Measurements from ENCODE around the gene FHL3.

The FHL3 gene, protein sequence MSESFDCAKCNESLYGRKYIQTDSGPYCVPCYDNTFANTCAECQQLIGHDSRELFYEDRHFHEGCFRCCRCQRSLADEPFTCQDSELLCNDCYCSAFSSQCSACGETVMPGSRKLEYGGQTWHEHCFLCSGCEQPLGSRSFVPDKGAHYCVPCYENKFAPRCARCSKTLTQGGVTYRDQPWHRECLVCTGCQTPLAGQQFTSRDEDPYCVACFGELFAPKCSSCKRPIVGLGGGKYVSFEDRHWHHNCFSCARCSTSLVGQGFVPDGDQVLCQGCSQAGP

DNA sequence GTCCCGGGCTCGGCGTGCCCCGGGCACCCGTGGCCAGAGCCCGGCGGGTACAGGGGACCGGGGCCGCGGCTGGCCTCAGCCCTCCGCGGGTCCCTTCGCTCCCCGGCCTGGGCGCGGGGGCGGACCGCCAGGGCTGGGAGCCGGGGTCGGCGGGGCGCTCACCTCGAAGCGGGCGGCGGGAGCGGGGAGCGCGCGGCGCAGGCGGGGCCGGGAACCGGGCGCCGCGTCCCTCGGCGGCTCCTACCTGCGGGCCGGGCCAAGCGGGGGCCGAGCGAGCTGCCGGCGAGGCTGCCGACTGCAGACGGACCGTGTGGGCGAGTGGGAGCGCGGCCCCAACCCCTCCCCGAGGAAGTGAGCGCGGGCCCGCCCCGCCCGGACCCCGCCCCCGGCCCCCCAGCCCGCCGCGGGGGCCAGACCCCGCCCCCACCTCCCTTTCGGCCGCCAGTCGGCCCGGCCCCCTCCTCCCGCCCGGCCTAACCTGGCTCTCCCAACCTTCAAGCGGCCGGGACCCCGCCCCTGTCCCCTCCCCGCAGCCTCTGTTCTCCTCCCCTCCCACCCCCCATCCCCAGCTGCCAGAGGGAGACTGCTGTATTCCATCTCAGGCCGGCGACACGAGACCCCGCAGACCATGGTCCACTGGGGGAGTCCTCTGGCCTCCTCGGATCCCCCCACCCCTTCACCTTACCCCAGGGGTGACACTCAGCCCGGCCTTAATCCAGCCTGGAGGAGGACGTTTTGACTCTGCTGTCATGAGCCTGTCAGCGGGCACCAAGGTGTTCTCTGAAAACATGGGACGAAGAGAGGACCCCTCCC lies at the start of gene FHL3:
Gene FHL3 (minus strand): TSS at position 320 of the 813 bp plus-strand sequence. CDS start 6,102 bp downstream, outside the sequence.
- peak within 1 kb of the TSS; percentile 60; the same call in 1 of the 2 replicates for H3K27ac ChIP-seq
- TF ChIP-seq, protein P1, sequence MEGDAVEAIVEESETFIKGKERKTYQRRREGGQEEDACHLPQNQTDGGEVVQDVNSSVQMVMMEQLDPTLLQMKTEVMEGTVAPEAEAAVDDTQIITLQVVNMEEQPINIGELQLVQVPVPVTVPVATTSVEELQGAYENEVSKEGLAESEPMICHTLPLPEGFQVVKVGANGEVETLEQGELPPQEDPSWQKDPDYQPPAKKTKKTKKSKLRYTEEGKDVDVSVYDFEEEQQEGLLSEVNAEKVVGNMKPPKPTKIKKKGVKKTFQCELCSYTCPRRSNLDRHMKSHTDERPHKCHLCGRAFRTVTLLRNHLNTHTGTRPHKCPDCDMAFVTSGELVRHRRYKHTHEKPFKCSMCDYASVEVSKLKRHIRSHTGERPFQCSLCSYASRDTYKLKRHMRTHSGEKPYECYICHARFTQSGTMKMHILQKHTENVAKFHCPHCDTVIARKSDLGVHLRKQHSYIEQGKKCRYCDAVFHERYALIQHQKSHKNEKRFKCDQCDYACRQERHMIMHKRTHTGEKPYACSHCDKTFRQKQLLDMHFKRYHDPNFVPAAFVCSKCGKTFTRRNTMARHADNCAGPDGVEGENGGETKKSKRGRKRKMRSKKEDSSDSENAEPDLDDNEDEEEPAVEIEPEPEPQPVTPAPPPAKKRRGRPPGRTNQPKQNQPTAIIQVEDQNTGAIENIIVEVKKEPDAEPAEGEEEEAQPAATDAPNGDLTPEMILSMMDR (conservative IDR thresholded peaks at IDR 0.05), result no peak

DNA sequence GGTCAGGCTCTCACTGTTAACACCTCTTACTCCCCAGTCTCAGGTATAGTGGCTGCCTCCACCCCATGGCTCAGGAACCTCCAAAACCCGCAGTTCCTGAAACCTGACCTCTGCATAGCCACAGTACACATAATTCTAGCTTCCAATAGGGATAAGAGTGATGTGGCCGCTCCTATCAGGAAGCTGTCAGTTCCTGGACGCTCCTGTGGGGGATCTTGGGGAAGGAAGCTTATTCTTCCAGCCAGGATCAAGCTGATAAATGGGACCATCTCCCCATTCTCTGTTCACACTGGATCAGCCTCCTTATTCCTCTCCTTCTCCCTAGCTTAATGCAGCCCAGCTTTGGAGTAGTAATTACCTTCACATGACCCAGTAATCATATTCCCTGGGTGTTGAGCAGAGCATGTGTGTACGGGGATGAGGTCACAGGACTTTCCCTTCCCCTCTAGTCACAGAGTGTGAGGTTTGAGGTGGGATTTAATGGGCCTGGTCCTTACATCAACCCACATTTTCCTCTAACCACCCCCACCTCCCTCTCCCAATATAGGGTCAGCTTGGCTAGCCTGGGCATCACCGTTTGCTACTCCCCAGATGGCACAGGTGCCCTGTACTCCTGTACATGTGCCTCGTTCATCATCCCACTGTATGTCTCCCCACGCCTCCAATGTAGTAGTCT lies 48.2 kb upstream of the FHL3 start:
- no peak overlapping the region for H3K27ac ChIP-seq
- TF ChIP-seq, protein P1 (conservative IDR thresholded peaks at IDR 0.05), result no peak

DNA sequence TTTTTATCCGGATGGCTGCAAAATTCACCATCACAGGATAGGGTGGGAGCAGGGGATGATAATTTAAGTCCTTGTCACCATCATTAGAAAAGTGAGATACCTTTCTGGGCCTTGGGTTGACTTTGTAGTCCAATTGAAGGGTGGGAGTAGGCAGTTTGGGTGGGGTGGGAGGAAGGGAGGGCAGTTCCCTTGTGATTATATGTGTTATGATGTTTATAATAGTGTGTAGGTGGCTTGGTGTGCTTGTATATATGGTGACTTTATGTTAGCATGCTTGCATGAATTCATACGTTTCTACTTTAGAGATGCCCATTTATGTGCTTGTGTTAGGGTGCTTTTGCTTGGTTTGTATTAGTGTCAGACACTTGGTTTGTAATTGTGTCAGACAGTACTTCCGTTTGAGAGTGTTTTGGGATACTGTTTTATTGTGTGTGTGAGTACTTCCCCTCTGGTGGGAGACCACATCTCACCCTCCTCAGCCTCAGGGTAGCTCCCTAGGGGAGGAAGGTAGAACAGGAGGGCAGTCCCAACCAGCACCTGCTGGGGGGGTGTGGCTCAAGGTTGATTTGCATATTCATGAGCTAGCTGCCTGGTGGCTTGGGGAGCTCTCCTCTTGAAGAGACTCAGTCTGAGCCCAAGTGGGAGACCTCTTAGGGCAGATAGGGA lies 47.6 kb upstream of the FHL3 start:
- TF ChIP-seq, protein P1 (conservative IDR thresholded peaks at IDR 0.05), result no peak
- H3K27ac ChIP-seq, result no peak overlapping the region

DNA sequence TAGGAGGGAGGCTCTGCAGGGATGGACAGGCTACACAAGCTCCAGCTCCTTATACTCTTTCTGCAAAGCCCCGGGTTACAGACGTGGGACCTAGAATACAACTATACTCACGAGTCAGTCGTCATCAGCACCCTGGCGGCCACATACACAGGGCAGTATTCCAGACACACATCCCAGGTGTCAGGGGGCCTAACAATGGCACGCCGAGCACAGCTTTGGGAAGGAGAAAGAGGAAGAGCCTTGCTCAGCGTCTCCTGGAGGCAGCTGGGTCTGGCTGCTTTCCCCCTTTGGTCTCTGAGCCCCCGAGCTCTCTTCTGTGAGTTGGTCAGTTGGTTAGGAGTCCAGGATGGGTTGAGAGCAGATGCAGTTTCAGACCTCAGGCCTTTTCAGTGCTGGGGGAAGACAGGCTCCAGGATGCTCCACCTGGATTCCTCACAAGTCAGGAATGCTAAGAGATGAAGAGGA lies 45.8 kb upstream of the FHL3 start:
- H3K27ac ChIP-seq, result no peak overlapping the region
- TF ChIP-seq, protein P1 (conservative IDR thresholded peaks at IDR 0.05), result no peak

DNA sequence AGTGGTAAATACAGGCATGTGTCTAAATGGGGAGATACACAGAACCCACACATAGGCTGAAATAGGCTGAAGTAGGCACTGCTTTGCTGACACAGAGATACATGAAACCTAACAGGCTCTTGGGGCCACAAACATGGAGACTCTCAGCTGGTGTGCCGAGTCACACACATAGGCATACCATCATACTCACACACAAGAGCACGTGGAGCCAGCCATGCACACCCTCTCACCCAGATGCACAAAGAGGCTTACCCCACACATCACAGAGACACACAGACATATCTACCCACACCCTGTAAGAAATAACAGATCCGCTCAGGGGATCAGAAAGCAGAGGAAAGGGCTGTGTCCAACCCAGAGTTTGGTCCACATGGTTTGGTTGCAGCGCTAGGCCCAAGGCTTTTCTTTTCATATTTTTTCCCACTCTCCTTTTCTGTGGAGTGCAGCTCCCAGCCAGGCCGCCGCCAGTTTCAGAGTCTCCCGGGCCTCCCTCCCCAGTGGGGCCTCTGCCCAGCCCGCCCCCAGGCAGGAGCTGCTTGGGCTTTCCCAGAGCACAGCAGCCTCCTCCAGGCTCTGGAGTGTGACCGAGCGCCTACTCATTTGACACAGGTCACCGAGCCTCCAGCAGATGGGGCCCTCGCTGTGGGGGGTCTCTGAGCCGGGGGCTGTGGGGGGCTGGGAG lies 45.2 kb upstream of the FHL3 start:
- TF ChIP-seq, protein P1 (conservative IDR thresholded peaks at IDR 0.05), result no peak

DNA sequence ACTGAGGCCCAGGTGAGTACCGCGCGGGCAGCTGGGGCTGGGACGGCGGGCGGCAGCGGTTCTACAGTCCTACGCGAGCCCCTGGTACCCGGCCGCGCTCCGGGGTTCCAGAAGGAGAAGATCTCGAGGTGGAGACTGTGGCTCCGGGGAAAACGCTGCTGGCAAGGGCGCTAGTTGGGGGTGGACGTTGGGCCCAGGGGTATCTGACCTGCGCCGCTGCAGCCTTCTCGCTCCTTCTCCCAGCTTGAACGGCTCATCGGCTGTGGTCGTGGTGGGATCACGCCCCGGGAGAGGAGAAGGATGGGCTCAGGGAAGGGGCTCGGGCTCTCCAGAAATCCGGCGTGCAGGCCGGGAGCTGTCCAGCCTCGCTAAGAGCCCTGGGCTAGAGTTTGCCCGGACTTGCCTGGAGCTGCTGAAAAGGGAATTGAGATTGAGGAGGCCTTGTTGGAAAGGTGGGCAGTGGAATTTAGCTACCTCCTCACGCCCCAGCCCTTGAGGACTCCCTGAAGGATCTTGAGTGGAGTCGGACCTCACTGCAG lies 42.4 kb upstream of the FHL3 start:
- peak overlapping the region; percentile 61 for H3K27ac ChIP-seq
- TF ChIP-seq, protein P1 (conservative IDR thresholded peaks at IDR 0.05), result no peak

More for the DNA sequence above, 45.2 kb upstream of the FHL3 start:
- H3K27ac ChIP-seq, result no peak overlapping the region
